GM18873 (cell line): ENCODE data around the gene WDR27.
"Not testable (repeated sequence)": the region's sequence is repeated elsewhere in the genome, so short reads cannot be mapped to it uniquely, and the experiment has no call there.

Source experiments
- ATAC-seq: cut with Tn5 transposase; IDR thresholded peaks from one replicate; pipeline ENCODE4 v1.9.1; 2021; ENCODE audit warnings: mild to moderate bottlenecking, moderate library complexity, moderate number of reproducible peaks; ENCODE audit not compliant: unreplicated experiment, low FRiP score

The WDR27 gene

GRCh38 chr6:169539176-169539897, 162.5 kb downstream of the WDR27 start:
- ATAC-seq = no peak

DNA sequence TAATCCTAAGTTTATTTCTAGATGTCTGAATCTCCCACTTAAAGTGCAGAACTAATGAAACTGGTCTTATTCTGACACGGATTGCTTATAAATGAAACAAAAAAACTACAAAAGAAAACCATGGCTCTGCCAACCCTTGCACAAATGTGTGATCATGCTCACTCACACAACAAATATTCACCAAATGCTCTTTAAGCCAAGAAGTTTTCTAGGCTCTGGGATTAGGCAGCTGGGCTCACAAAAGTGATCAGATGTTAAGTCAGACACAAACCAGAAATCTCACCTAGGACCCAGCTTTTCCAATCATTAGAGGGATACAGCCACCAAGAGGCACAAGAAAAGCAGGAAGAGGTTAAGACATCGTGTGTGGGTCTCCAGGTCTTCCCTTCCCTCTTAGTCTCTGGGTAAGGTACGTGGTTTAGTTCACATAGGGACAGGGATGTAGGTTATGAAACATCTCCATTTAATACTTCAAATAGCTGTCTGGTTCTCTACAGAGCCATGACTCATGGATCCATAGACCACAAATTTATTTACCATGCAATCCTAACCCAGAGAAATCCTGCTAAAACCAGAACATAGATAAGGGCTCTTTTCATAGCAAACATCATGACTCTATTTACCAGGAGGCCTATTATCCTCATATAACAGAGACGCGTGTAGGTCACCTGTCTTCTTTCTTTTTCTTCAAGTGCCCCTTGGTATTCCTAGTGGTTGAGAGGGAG, 165.2 kb downstream of the WDR27 start:
- ATAC-seq = no peak

DNA sequence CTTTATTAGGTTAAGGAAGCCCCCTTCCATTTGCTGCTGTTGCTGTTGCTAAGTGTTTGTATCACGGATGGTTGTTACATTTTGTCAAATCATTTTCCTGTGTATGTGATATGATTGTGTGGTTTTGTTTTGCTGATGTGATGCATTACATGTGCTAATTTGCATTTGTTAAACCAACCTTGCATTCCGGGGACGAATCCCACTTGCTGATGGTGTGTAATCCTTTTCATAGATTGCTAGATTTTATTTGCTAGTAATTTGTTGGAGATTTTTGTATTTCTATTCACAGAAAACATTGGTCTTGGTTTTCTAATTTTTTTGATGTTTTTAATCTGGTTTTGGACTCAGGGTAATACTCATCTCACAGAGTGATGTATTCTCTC, 167.8 kb downstream of the WDR27 start:
- ATAC-seq = no peak

DNA sequence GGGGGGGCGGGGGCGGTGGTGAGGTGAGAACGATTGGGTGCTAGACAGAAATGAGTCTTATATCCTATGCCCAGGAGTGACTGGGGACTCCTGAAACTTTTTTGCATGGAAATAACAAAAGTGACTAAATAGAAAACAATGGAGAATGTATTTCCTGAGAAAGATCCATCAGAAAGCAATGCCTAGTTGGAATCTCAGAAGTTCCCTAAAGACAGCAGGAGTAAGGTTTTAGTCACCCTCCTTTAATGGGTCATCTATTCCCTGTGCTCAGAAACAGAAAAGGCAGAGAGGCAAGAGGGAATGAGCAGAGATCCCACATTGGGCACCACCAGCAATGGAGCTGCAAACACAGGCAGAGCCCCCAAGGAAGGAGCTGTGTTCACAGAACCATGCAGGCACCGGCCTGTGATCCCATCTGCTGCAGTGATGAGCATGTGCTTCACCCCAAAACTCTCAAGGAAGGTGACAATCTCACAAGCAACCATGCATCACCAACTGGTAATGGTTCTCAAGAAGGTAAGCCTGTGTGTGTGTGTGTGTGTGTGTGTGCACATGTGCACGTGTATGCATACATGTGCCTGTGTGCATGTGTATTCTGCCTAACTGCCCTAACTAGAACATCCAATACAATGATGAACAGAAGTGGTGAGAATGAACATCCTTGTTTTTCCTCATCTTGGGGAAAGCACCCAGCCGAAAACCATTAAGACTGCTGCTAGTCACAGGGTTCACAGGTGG, 168.4 kb downstream of the WDR27 start:
- ATAC-seq = no peak

DNA sequence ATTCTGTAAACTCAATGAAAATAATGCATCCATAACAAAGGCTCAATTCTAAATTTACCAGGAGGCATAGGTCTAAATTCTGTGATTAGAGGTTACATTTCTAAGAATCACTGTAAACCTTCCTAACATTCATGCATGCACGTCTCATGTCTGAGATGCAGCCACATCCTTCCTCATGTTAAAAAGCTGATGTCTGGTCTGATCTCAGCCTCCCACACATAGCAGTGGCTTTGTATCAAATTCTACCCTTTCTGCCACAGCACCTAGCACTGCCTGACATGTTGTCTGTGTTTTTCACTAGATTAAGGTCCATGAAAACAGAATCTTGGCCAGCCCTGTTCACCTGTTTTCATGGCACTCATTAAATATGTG, 171.1 kb downstream of the WDR27 start:
- no peak for ATAC-seq

- no peak for ATAC-seq
Observed at GRCh38 chr6:169529931-169530751, 171.7 kb downstream of the WDR27 start.

GRCh38 chr6:169528755-169529154, 173.1 kb downstream of the WDR27 start:
- ATAC-seq = no peak

GRCh38 chr6:169527306-169527705, 174.5 kb downstream of the WDR27 start:
- no peak for ATAC-seq

DNA sequence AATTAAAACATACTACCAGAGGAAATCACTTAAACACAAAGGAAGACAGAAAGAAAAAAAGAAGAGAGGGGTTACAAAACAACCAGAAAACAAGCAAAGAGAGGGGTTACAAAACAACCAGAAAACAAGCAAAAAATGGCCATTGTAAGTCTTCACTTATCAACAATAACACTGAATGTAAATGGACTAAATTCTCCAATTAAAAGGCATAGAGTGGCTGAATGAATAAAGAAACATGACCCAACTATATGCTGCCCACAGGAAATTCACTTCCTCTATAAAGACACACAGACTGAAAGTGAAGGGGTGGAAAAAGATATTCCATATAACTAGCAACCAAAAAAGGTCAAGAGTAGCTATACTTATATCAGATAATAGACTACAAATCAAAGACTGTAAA, 180.0 kb downstream of the WDR27 start:
- ATAC-seq = no peak

GRCh38 chr6:169520104-169520503, 181.7 kb downstream of the WDR27 start:
- ATAC-seq = no peak

DNA sequence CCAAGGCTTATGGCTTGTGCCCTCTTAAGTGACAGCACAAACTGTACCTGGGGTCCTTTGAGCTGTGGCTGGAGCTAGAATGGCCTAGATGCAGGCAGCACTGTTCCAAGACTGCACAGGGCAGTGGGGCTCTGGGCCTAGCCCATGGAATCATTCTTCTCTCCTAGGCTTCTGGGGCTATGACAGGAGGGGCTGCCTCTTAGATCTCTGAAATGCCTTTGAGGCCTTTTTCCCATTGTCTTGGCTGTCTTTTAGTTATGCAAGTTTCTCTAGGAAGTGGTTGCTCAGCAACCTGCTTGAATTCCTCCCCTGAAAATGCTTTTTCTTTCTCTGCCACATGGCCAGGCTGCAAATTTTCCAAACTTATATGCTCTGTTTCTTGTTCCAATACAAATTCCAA, 183.4 kb downstream of the WDR27 start:
- no peak for ATAC-seq

DNA sequence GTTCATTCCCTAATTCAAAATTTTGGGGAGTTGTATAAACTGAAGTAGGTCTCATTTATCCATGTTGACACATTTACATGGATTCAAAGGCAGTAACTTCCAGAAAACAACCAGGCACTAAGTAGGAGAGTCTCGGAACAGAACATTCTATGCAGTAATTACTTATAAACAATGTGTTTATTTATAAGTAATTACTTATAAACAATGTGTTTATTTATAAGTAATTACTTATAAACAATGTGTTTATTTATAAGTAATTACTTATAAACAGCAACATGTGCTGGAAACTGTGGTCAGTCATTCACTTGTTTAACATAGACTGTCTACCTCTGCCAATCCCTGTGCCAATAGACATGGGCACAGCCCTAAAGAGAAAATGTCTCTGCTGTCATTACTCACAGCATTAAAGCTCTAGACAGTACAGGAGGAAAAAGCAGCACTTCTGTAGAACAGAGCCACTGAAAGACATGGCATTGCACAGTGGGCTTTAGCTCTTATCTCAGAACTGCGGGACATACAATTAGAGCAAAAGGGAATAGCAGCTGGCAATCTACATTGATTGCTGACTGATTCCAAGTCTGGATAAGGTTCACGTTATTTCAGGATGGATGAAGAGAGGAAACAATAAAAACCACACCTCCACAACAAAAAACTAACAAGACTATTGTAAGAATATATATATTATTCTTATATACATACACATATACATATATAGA, 188.2 kb downstream of the WDR27 start:
- no peak for ATAC-seq

DNA sequence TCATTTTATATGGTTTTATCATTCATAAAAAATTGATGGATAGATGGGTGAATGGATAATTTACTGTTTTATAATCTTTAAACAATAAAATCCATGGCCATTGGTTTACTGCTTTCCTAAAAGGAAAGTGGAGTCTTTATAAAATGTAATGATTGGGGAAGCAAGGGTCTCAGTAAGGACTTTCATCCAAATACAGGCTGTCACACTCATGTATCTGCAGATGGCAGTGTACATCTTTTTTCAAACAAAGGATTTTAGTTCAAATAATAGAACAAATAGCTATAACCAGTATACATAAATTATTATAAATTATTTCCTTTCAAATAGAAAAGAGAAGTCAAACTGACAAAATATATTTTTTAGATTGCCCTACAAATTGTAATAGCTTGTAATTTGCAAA, 190.0 kb downstream of the WDR27 start:
- ATAC-seq = not testable (repeated sequence)

GRCh38 chr6:169510871-169511270, 191.0 kb downstream of the WDR27 start:
- no peak for ATAC-seq

DNA sequence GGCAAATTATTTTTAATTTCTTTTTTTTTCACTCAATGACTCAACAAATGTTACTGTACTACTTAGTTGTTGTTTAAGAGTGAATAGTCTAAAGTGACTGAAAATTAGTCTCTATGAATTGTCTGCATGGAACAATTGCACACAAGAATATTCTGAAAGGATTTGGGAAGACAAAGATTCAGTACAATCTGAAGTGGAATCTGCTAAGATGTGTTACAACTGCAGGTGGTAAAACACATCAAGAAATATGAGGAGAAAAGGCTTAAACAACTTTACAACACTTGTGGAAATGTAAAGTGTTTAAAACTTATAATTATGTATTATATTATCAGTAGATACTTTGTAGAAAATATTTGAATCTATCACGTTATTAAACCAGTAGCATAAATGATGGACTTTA, 193.4 kb downstream of the WDR27 start:
- no peak for ATAC-seq

GRCh38 chr6:169503422-169504152, 198.2 kb downstream of the WDR27 start:
- no peak for ATAC-seq

GRCh38 chr6:169502445-169502844, 199.4 kb downstream of the WDR27 start:
- no peak for ATAC-seq

GRCh38 chr6:169501777-169502313, 200.0 kb downstream of the WDR27 start:
- no peak for ATAC-seq

DNA sequence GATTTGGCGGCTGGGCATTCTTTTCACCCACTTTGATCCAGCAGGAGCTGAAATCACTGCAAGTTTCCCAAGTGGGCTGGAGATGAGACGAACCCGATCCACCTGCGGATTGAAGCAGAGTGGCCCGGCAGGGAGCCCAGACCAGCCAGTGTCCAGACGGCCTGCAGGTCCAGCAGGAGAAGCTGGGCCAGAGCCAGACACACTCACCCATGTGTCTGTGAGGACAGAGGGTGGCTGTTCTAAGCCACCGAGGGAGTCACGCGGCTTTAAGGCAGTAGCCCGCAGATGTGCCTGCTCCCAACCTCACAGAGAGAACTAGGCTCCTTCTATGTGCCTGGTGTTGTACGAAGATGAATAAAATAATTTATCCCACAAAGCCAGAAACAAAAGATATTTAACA, 200.7 kb downstream of the WDR27 start:
- ATAC-seq = no peak
